Measurements from ENCODE around the gene EYS. TPM values are rescaled to one million over a fixed set of nuclear protein-coding genes. Genes with fewer than 3 reads are reported as not detected.

EYS gene
- total RNA-seq, 2 donors from 2014 or later, result not detected

DNA sequence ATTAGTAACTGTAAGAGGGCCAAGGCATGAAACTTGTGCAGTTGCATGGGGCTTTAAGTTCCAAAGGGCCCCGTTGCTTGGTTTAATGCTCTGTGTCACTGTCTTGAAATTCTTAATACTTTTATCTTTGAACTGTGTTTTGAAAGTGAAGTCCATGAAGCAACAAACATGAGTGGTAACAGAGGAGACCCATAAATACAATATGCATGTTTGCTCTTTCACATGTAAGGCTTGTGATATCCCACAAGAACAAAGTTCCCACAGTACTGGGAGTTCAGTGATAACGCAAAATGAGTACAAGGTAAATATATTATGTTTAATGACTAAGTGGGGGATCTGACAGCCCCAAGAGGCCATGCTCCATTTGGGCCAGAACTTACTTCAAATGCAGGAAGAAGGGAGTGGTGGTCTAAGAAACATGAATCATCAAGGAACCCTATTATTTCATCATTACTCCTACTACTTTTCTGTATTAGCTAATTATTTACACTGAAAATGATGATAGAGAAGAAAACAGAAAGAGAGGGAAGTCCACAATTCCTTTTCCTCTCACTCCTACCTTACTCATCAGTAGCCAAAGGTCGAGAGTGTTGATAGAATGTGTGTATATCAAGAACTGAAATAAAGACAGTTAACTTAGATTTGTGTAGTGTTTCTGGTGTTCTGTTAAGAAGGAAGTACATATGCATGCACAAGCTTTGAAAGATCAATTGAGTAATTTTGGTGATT, 1914.1 kb downstream of the EYS start:
- Histone ChIP-seq H3K4me1 (no peaks in the 10 kb centered on the region), H3K27ac (no peak overlapping the region), H3K27me3 (no peaks in the 10 kb centered on the region), H3K36me3 (no peaks in the 10 kb centered on the region), H3K9me3 (no peaks in the 10 kb centered on the region), H3K4me3 (no peak overlapping the region)
- TF ChIP-seq, protein P1, sequence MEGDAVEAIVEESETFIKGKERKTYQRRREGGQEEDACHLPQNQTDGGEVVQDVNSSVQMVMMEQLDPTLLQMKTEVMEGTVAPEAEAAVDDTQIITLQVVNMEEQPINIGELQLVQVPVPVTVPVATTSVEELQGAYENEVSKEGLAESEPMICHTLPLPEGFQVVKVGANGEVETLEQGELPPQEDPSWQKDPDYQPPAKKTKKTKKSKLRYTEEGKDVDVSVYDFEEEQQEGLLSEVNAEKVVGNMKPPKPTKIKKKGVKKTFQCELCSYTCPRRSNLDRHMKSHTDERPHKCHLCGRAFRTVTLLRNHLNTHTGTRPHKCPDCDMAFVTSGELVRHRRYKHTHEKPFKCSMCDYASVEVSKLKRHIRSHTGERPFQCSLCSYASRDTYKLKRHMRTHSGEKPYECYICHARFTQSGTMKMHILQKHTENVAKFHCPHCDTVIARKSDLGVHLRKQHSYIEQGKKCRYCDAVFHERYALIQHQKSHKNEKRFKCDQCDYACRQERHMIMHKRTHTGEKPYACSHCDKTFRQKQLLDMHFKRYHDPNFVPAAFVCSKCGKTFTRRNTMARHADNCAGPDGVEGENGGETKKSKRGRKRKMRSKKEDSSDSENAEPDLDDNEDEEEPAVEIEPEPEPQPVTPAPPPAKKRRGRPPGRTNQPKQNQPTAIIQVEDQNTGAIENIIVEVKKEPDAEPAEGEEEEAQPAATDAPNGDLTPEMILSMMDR (IDR thresholded peaks at IDR 0.05), result no peak
- no peak for DNase-seq (ENCODE audit: low spot score)

DNA sequence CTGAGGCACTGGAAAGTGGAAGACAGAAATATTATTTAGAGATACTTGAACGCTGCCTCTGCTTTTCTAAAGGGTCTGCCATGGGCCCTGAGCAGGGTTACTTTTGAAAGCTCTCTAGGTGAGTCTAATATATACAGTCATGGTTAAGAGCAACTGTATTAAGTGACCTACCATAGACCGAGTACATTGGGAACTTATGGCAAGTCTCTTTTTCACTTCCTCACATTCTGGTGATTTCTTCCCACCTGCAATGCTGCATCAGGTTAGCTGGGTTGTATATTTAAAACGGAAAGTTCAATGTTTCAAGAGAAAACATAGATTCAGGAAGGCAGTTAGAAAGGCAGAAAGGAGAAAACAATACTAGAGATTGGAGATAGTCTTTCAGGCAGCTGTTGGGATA, 1916.7 kb downstream of the EYS start:
- H3K9me3 ChIP-seq, result no peaks in the 10 kb centered on the region
- H3K36me3 ChIP-seq, result no peaks in the 10 kb centered on the region
- no peak overlapping the region for H3K4me3 ChIP-seq
- DNase-seq (ENCODE audit: low spot score), result no peak
- no peak overlapping the region for H3K27ac ChIP-seq
- H3K4me1 ChIP-seq, result no peaks in the 10 kb centered on the region
- H3K27me3 ChIP-seq, result no peaks in the 10 kb centered on the region
- TF ChIP-seq, protein P1 (IDR thresholded peaks at IDR 0.05), result no peak

DNA sequence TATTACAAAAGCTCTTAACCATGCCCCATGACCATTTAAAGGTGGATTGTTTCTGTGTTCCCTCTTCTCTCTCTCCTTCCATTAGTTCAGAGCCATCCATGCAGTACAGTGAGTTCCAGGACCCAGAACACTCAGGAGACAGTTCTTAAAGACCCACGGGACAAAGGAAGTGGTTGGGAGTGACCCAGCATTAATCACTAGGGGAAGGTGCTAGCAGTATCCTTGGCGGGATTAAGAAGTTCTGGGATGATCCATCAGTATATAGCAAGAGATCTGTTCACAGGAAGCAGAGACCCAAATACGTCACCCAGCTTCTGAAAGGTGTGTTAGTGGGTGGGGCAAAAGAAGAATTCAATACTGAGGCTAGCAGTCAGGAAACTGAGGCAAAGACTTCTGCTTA, 1917.3 kb downstream of the EYS start:
- TF ChIP-seq, protein P1 (IDR thresholded peaks at IDR 0.05), result no peak
- no peaks in the 10 kb centered on the region for H3K4me1 ChIP-seq
- no peaks in the 10 kb centered on the region for H3K36me3 ChIP-seq
- no peak overlapping the region for H3K27ac ChIP-seq
- H3K4me3 ChIP-seq, result no peak overlapping the region
- no peaks in the 10 kb centered on the region for H3K27me3 ChIP-seq
- H3K9me3 ChIP-seq, result no peaks in the 10 kb centered on the region
- no peak for DNase-seq (ENCODE audit: low spot score)

DNA sequence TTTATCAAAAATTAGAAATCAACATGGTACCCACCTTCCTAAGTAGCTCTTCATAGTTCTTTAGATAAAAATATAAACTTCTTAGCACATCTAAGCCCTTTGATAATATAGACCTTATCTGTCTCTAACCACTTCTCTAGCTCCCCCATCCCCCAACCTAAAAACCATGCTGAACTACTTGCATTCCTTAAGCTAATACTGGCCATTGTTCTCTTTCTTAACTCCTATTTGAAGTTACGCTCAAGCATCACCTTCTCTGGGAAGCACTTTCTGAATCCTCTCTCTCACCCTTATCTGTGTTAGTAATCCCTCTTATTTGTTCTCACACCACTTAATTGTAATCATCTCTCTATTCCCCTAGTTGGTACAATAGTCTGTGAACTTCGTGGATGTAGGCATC, 1918.5 kb downstream of the EYS start:
- no peak overlapping the region for H3K27ac ChIP-seq

DNA sequence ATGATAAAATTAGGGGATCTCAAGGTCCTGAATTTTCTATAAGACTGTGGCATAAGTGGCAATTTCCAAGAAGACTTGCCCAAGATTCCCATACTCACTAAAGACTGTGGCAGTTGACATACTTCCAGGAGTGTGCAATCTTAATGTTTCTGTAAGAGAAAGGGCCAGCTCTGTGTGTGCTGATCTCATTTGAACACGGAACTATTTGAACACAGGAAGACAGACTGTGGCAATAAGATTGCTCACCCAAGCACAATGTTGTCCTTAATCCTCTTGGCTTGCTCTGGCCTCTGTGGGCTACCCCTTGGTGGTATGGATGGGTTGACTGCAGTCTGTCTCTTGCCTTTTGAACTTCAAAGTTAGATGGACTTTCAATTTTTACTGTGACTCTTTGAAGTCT, 1920.0 kb downstream of the EYS start:
- no peaks in the 10 kb centered on the region for H3K27me3 ChIP-seq
- no peaks in the 10 kb centered on the region for H3K36me3 ChIP-seq
- H3K4me1 ChIP-seq, result no peaks in the 10 kb centered on the region
- no peak for DNase-seq (ENCODE audit: low spot score)
- H3K4me3 ChIP-seq, result no peak overlapping the region
- TF ChIP-seq, protein P1 (IDR thresholded peaks at IDR 0.05), result no peak
- no peak overlapping the region for H3K27ac ChIP-seq
- H3K9me3 ChIP-seq, result no peaks in the 10 kb centered on the region

More for the DNA sequence above, 1918.5 kb downstream of the EYS start:
- H3K4me1 ChIP-seq, result no peaks in the 10 kb centered on the region
- no peak for DNase-seq (ENCODE audit: low spot score)
- H3K27me3 ChIP-seq, result no peaks in the 10 kb centered on the region
- H3K9me3 ChIP-seq, result no peaks in the 10 kb centered on the region
- no peak overlapping the region for H3K4me3 ChIP-seq
- H3K36me3 ChIP-seq, result no peaks in the 10 kb centered on the region
- TF ChIP-seq, protein P1 (IDR thresholded peaks at IDR 0.05), result no peak

DNA sequence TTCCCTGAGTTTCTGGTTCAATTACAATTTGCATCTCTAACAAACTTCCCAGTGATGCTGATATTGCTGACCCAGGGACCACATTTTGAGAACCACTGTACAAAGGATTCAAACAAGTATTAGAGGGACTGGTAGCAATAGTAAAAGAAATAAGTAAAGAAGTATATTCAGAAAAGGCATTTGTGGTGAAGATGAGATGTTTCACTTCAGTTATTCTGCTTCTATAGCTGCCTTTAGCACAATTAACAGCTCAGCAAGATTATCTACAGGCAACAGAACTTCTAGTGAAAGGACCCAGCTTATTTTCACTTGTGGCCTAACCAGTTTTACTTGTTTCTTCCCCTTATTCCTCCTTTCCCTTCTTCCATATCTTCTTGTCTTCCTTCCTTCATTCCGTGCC, 1922.0 kb downstream of the EYS start:
- Histone ChIP-seq H3K36me3 (no peaks in the 10 kb centered on the region), H3K4me1 (no peaks in the 10 kb centered on the region), H3K27ac (no peak overlapping the region), H3K4me3 (no peak overlapping the region), H3K27me3 (no peaks in the 10 kb centered on the region), H3K9me3 (no peaks in the 10 kb centered on the region)
- DNase-seq (ENCODE audit: low spot score), result no peak
- TF ChIP-seq, protein P1 (IDR thresholded peaks at IDR 0.05), result no peak

Measured in right atrium auricular region (tissue), 2 donors.